ENCODE data around the gene NSDHL.
"Not testable (repeated sequence)": the region's sequence is repeated elsewhere in the genome, so short reads cannot be mapped to it uniquely, and the experiment has no call there.

Gene NSDHL

GRCh38 chrX:152830312-152831305, at the start of gene NSDHL, which contains the start of gene CETN2:
Gene NSDHL (plus strand): TSS chrX:152831063. CDS start chrX:152846325, 15,262 bp downstream.
Gene CETN2 (minus strand): TSS chrX:152830757. CDS start chrX:152830710, 47 bp downstream.
- Histone ChIP-seq H3K36me3 (ENCODE audit: control insufficient read depth in 1 of 2, insufficient read depth in 2 of 2, low read length in 2 of 2) (peaks cover 6 to 15% of the 10 kb centered on the region in 2 donors), H3K9me3 (ENCODE audit: control insufficient read depth in 1 of 2, low read length in 2 of 2) (no peaks in the 10 kb centered on the region), H3K27me3 (ENCODE audit: low read depth, low read length) (no peaks in the 10 kb centered on the region), H3K4me1 (ENCODE audit: control insufficient read depth in 1 of 2, insufficient read depth in 2 of 2, low read length in 2 of 2) (peaks cover 0 to 15% of the 10 kb centered on the region in 2 donors), H3K27ac (ENCODE audit: low read length) (peak within 1 kb of the TSS; percentile 60), H3K4me3 (ENCODE audit: low read depth in 1 of 2, low read length in 2 of 2) (peak within 1 kb of the TSS; percentile 71 to 79)

- not testable (repeated sequence) for H3K9me3 ChIP-seq (ENCODE audit: control insufficient read depth in 1 of 2, low read length in 2 of 2); H3K27ac ChIP-seq (ENCODE audit: low read length); H3K4me3 ChIP-seq (ENCODE audit: low read depth in 1 of 2, low read length in 2 of 2); H3K36me3 ChIP-seq (ENCODE audit: control insufficient read depth in 1 of 2, insufficient read depth in 2 of 2, low read length in 2 of 2); H3K27me3 ChIP-seq (ENCODE audit: low read depth, low read length); H3K4me1 ChIP-seq (ENCODE audit: control insufficient read depth in 1 of 2, insufficient read depth in 2 of 2, low read length in 2 of 2)
These were observed 43.8 kb upstream of the NSDHL start for GRCh38 chrX:152787062-152787461.

- Histone ChIP-seq H3K4me1 (ENCODE audit: control insufficient read depth in 1 of 2, insufficient read depth in 2 of 2, low read length in 2 of 2) (no peaks in the 10 kb centered on the region), H3K9me3 (ENCODE audit: control insufficient read depth in 1 of 2, low read length in 2 of 2) (no peaks in the 10 kb centered on the region), H3K36me3 (ENCODE audit: control insufficient read depth in 1 of 2, insufficient read depth in 2 of 2, low read length in 2 of 2) (no peaks in the 10 kb centered on the region), H3K27me3 (ENCODE audit: low read depth, low read length) (no peaks in the 10 kb centered on the region), H3K4me3 (ENCODE audit: low read depth in 1 of 2, low read length in 2 of 2) (no peak overlapping the region), H3K27ac (ENCODE audit: low read length) (no peak overlapping the region)
These were observed 31.9 kb upstream of the NSDHL start for GRCh38 chrX:152798945-152799344.

DNA sequence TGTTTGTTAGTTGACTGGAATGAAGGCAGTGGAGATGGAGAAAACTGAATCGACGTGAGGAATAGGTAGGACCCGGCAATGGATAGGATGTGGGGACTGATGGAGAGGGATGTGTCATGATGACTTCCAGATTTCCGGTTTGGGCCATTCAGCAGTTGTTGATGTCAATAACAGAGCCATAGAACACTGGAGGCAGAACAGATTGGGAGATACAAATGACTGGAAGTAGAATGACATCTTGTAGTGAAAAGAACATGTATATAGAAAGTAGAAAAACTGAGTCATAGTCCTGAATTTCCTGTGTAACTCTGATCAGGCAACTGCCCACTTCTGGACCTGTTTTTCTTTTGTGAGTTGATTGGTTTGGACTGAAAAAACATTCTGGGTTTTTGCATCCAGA, 24.8 kb upstream of the NSDHL start:
- Histone ChIP-seq H3K9me3 (ENCODE audit: control insufficient read depth in 1 of 2, low read length in 2 of 2) (no peaks in the 10 kb centered on the region), H3K4me3 (ENCODE audit: low read depth in 1 of 2, low read length in 2 of 2) (no peak overlapping the region), H3K4me1 (ENCODE audit: control insufficient read depth in 1 of 2, insufficient read depth in 2 of 2, low read length in 2 of 2) (no peaks in the 10 kb centered on the region), H3K27ac (ENCODE audit: low read length) (no peak overlapping the region), H3K36me3 (ENCODE audit: control insufficient read depth in 1 of 2, insufficient read depth in 2 of 2, low read length in 2 of 2) (no peaks in the 10 kb centered on the region), H3K27me3 (ENCODE audit: low read depth, low read length) (no peaks in the 10 kb centered on the region)

- Histone ChIP-seq H3K9me3 (ENCODE audit: control insufficient read depth in 1 of 2, low read length in 2 of 2) (no peaks in the 10 kb centered on the region), H3K4me1 (ENCODE audit: control insufficient read depth in 1 of 2, insufficient read depth in 2 of 2, low read length in 2 of 2) (no peaks in the 10 kb centered on the region), H3K36me3 (ENCODE audit: control insufficient read depth in 1 of 2, insufficient read depth in 2 of 2, low read length in 2 of 2) (no peaks in the 10 kb centered on the region), H3K27me3 (ENCODE audit: low read depth, low read length) (no peaks in the 10 kb centered on the region), H3K4me3 (ENCODE audit: low read depth in 1 of 2, low read length in 2 of 2) (no peak overlapping the region), H3K27ac (ENCODE audit: low read length) (no peak overlapping the region)
These were observed 20.5 kb upstream of the NSDHL start for GRCh38 chrX:152810403-152810802.

DNA sequence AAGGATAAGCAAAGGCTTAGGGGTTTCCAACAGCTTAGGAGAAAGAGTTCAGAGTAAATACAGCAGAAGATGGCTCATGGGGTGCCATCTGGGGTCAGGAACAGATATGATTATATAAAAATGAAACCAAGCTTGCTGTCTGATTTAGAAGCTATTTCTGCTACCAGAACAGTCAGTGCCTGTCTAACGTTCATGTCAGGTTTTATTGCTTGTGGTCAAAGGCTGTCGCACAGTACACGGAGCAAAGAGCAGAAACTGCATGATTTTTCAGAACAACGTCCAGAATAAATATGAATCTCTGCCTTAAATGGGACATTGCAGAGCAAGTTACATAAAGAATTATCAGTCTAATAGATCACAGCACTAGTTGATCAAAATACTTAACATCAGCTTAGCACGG, 17.7 kb upstream of the NSDHL start:
- H3K36me3 ChIP-seq (ENCODE audit: control insufficient read depth in 1 of 2, insufficient read depth in 2 of 2, low read length in 2 of 2), result no peaks in the 10 kb centered on the region
- no peak overlapping the region for H3K4me3 ChIP-seq (ENCODE audit: low read depth in 1 of 2, low read length in 2 of 2)
- no peaks in the 10 kb centered on the region for H3K27me3 ChIP-seq (ENCODE audit: low read depth, low read length)
- no peaks in the 10 kb centered on the region for H3K4me1 ChIP-seq (ENCODE audit: control insufficient read depth in 1 of 2, insufficient read depth in 2 of 2, low read length in 2 of 2)
- H3K9me3 ChIP-seq (ENCODE audit: control insufficient read depth in 1 of 2, low read length in 2 of 2), result no peaks in the 10 kb centered on the region
- H3K27ac ChIP-seq (ENCODE audit: low read length), result no peak overlapping the region

DNA sequence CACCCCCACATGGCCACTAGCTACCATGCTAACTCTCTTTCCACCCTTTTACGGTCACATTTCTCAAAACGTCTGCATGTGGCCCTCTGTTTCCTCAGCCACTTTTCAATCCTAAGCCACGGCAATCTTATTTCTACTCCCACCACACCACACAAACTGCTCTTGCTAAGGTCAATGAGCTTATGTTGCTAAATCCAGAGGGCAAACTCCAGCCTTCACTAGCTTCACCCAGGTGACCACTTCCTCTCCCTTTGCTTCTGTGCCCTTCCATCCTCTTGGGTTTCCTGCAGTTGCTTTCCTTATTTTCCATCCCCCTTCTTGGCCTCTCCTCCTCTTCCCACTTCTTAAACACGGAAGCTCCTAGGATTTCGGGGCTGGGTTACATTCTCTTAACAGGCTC, 16.8 kb upstream of the NSDHL start:
- no peaks in the 10 kb centered on the region for H3K9me3 ChIP-seq (ENCODE audit: control insufficient read depth in 1 of 2, low read length in 2 of 2)
- H3K4me1 ChIP-seq (ENCODE audit: control insufficient read depth in 1 of 2, insufficient read depth in 2 of 2, low read length in 2 of 2), result no peaks in the 10 kb centered on the region
- H3K4me3 ChIP-seq (ENCODE audit: low read depth in 1 of 2, low read length in 2 of 2), result no peak overlapping the region
- H3K36me3 ChIP-seq (ENCODE audit: control insufficient read depth in 1 of 2, insufficient read depth in 2 of 2, low read length in 2 of 2), result no peaks in the 10 kb centered on the region
- no peak overlapping the region for H3K27ac ChIP-seq (ENCODE audit: low read length)
- H3K27me3 ChIP-seq (ENCODE audit: low read depth, low read length), result no peaks in the 10 kb centered on the region

DNA sequence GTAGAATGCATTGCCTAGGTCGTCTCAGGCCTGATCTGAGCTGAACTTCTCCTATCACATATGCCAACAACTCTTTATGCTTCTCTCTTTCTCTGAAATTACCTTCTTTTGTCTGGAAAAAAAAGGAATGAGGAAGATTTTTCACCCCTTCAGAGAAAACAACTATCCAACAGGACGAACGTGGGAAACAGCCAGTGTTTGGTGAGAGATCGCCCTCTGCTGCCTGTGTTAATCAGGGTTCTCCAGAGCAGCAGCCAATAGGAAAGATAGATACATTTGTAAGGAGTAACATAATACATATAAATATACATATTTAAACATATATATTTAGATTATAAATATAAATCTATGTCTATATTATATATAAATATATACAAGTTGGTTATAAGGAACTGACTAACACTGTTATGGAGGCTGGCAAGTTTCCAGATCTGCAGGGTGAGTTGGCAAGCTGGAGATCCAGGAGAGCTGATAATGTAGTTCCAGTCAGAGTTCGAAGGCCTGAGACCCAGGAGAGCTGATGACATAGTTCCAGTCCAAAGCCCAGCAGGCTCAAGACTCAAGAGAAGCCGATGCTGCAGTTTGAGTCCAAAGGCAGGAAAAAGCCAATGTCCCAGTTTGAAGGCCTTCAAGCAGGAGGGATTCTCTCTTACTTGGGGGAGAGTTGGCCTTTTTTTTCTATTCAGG, 13.6 kb upstream of the NSDHL start:
- H3K36me3 ChIP-seq (ENCODE audit: control insufficient read depth in 1 of 2, insufficient read depth in 2 of 2, low read length in 2 of 2), result no peaks in the 10 kb centered on the region
- H3K9me3 ChIP-seq (ENCODE audit: control insufficient read depth in 1 of 2, low read length in 2 of 2), result no peaks in the 10 kb centered on the region
- no peak overlapping the region for H3K27ac ChIP-seq (ENCODE audit: low read length)
- no peaks in the 10 kb centered on the region for H3K27me3 ChIP-seq (ENCODE audit: low read depth, low read length)
- H3K4me1 ChIP-seq (ENCODE audit: control insufficient read depth in 1 of 2, insufficient read depth in 2 of 2, low read length in 2 of 2), result no peaks in the 10 kb centered on the region
- H3K4me3 ChIP-seq (ENCODE audit: low read depth in 1 of 2, low read length in 2 of 2), result no peak overlapping the region

GRCh38 chrX:152818356-152818755, 12.5 kb upstream of the NSDHL start:
- no peak overlapping the region for H3K27ac ChIP-seq (ENCODE audit: low read length)

GRCh38 chrX:152819266-152819665, 11.6 kb upstream of the NSDHL start:
- H3K27ac ChIP-seq (ENCODE audit: low read length), result no peak overlapping the region
- H3K4me3 ChIP-seq (ENCODE audit: low read depth in 1 of 2, low read length in 2 of 2), result no peak overlapping the region
- no peaks in the 10 kb centered on the region for H3K9me3 ChIP-seq (ENCODE audit: control insufficient read depth in 1 of 2, low read length in 2 of 2)
- H3K36me3 ChIP-seq (ENCODE audit: control insufficient read depth in 1 of 2, insufficient read depth in 2 of 2, low read length in 2 of 2), result no peaks in the 10 kb centered on the region
- no peaks in the 10 kb centered on the region for H3K4me1 ChIP-seq (ENCODE audit: control insufficient read depth in 1 of 2, insufficient read depth in 2 of 2, low read length in 2 of 2)
- no peaks in the 10 kb centered on the region for H3K27me3 ChIP-seq (ENCODE audit: low read depth, low read length)

More at GRCh38 chrX:152818356-152818755, 12.5 kb upstream of the NSDHL start:
- Histone ChIP-seq H3K27me3 (ENCODE audit: low read depth, low read length) (no peaks in the 10 kb centered on the region), H3K4me1 (ENCODE audit: control insufficient read depth in 1 of 2, insufficient read depth in 2 of 2, low read length in 2 of 2) (no peaks in the 10 kb centered on the region), H3K36me3 (ENCODE audit: control insufficient read depth in 1 of 2, insufficient read depth in 2 of 2, low read length in 2 of 2) (no peaks in the 10 kb centered on the region), H3K4me3 (ENCODE audit: low read depth in 1 of 2, low read length in 2 of 2) (no peak overlapping the region), H3K9me3 (ENCODE audit: control insufficient read depth in 1 of 2, low read length in 2 of 2) (no peaks in the 10 kb centered on the region)

DNA sequence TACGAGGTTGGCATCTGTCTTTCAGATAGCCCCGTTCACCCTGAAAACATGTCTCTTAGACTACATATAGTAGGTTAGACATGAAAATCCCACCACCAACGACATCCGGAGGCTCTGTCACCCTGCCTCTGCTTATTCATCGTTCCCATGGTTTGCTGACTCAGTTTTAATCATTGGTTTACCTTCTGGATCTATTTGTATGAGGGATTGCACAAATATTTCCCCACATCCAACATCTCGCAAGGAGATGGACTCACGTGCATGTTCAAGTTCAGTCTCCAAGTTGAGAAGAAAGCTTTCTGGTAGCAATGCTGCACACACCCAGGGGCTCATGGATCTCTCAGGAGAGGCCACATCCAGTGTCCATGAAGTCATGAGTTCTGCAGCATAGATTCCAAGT, 11.1 kb upstream of the NSDHL start:
- Histone ChIP-seq H3K27me3 (ENCODE audit: low read depth, low read length) (no peaks in the 10 kb centered on the region), H3K36me3 (ENCODE audit: control insufficient read depth in 1 of 2, insufficient read depth in 2 of 2, low read length in 2 of 2) (no peaks in the 10 kb centered on the region), H3K4me3 (ENCODE audit: low read depth in 1 of 2, low read length in 2 of 2) (no peak overlapping the region), H3K4me1 (ENCODE audit: control insufficient read depth in 1 of 2, insufficient read depth in 2 of 2, low read length in 2 of 2) (no peaks in the 10 kb centered on the region), H3K9me3 (ENCODE audit: control insufficient read depth in 1 of 2, low read length in 2 of 2) (no peaks in the 10 kb centered on the region), H3K27ac (ENCODE audit: low read length) (no peak overlapping the region)

Data from muscle layer of duodenum (tissue), 2 donors.